ENCODE measurements around the gene GIGYF2.
"Not testable (repeated sequence)": the region's sequence is repeated elsewhere in the genome, so short reads cannot be mapped to it uniquely, and the experiment has no call there.

The GIGYF2 gene

GRCh38 chr2:232896111-232896510 lies 199.0 kb downstream of the GIGYF2 start:
- ATAC-seq (no peak), DNase-seq (no peak)
- H3K9me3 Mint-ChIP-seq: no peaks in the 10 kb centered on the region
- H3K36me3 Mint-ChIP-seq (ENCODE audit: low read depth): no peaks in the 10 kb centered on the region
- no peak overlapping the region for H3K4me3 Mint-ChIP-seq
- peak overlapping the region; percentile 60 for H3K27ac Mint-ChIP-seq
- peaks cover 4% of the 10 kb centered on the region for H3K4me1 Mint-ChIP-seq
- H3K27me3 Mint-ChIP-seq: peaks cover 15% of the 10 kb centered on the region

- peaks cover 10% of the 10 kb centered on the region for H3K27me3 Mint-ChIP-seq
- DNase-seq (no peak), ATAC-seq (no peak)
- no peaks in the 10 kb centered on the region for H3K9me3 Mint-ChIP-seq
- H3K4me3 Mint-ChIP-seq: peak overlapping the region; percentile 9
- H3K4me1 Mint-ChIP-seq: peaks cover 7% of the 10 kb centered on the region
- no peak overlapping the region for H3K27ac Mint-ChIP-seq
- H3K36me3 Mint-ChIP-seq (ENCODE audit: low read depth): no peaks in the 10 kb centered on the region
Measured at GRCh38 chr2:232896720-232897597, 199.8 kb downstream of the GIGYF2 start.

- peak overlapping the region; percentile 9 for H3K4me3 Mint-ChIP-seq
- DNase-seq (peak; percentile 51), ATAC-seq (peak; percentile 82)
- peaks cover 9% of the 10 kb centered on the region for H3K27me3 Mint-ChIP-seq
- peaks cover 10% of the 10 kb centered on the region for H3K4me1 Mint-ChIP-seq
- H3K36me3 Mint-ChIP-seq (ENCODE audit: low read depth): no peaks in the 10 kb centered on the region
- H3K27ac Mint-ChIP-seq: no peak overlapping the region
- H3K9me3 Mint-ChIP-seq: no peaks in the 10 kb centered on the region
Measured at GRCh38 chr2:232897598-232898408, 200.7 kb downstream of the GIGYF2 start.

- no peak overlapping the region for H3K27ac Mint-ChIP-seq
- H3K4me3 Mint-ChIP-seq: no peak overlapping the region
- H3K9me3 Mint-ChIP-seq: no peaks in the 10 kb centered on the region
- H3K27me3 Mint-ChIP-seq: peaks cover 11% of the 10 kb centered on the region
- no peaks in the 10 kb centered on the region for H3K36me3 Mint-ChIP-seq (ENCODE audit: low read depth)
- DNase-seq: no peak
- H3K4me1 Mint-ChIP-seq: peaks cover 10% of the 10 kb centered on the region
- no peak for ATAC-seq
Measured at GRCh38 chr2:232898592-232899543, 201.7 kb downstream of the GIGYF2 start.

GRCh38 chr2:232900811-232901735 lies 203.9 kb downstream of the GIGYF2 start:
- H3K9me3 Mint-ChIP-seq: no peaks in the 10 kb centered on the region
- H3K4me3 Mint-ChIP-seq: no peak overlapping the region
- ATAC-seq: no peak
- H3K4me1 Mint-ChIP-seq: peaks cover 8% of the 10 kb centered on the region
- no peak for DNase-seq
- peaks cover 7% of the 10 kb centered on the region for H3K27me3 Mint-ChIP-seq
- H3K27ac Mint-ChIP-seq: peak overlapping the region; percentile 31
- no peaks in the 10 kb centered on the region for H3K36me3 Mint-ChIP-seq (ENCODE audit: low read depth)

GRCh38 chr2:232901736-232902578 lies 204.8 kb downstream of the GIGYF2 start:
- peaks cover 7% of the 10 kb centered on the region for H3K27me3 Mint-ChIP-seq
- H3K27ac Mint-ChIP-seq: no peak overlapping the region
- DNase-seq (peak; percentile 50), ATAC-seq (peak; percentile 87)
- no peaks in the 10 kb centered on the region for H3K9me3 Mint-ChIP-seq
- H3K4me3 Mint-ChIP-seq: no peak overlapping the region
- H3K4me1 Mint-ChIP-seq: peaks cover 6% of the 10 kb centered on the region
- H3K36me3 Mint-ChIP-seq (ENCODE audit: low read depth): no peaks in the 10 kb centered on the region

GRCh38 chr2:232903989-232904388 lies 206.9 kb downstream of the GIGYF2 start:
- Mint-ChIP-seq H3K27me3 (peaks cover 9% of the 10 kb centered on the region), H3K4me1 (peaks cover 6% of the 10 kb centered on the region), H3K27ac (no peak overlapping the region), H3K36me3 (ENCODE audit: low read depth) (no peaks in the 10 kb centered on the region), H3K9me3 (no peaks in the 10 kb centered on the region), H3K4me3 (no peak overlapping the region)
- ATAC-seq (no peak), DNase-seq (no peak)

- not testable (repeated sequence) for H3K27ac Mint-ChIP-seq; H3K4me3 Mint-ChIP-seq; DNase-seq; ATAC-seq; H3K4me1 Mint-ChIP-seq; H3K36me3 Mint-ChIP-seq (ENCODE audit: low read depth)
- H3K9me3 Mint-ChIP-seq: peaks cover 11% of the 10 kb centered on the region
- H3K27me3 Mint-ChIP-seq: peaks cover 25% of the 10 kb centered on the region
Measured at GRCh38 chr2:232906867-232907717, 210.0 kb downstream of the GIGYF2 start.

GRCh38 chr2:232907718-232908085 lies 210.6 kb downstream of the GIGYF2 start:
- Mint-ChIP-seq H3K27me3 (peaks cover 27% of the 10 kb centered on the region), H3K9me3 (peaks cover 17% of the 10 kb centered on the region)
- not testable (repeated sequence) for H3K4me3 Mint-ChIP-seq; DNase-seq; H3K4me1 Mint-ChIP-seq; ATAC-seq; H3K36me3 Mint-ChIP-seq (ENCODE audit: low read depth); H3K27ac Mint-ChIP-seq

GRCh38 chr2:232908695-232909094 lies 211.6 kb downstream of the GIGYF2 start:
- no peak for ATAC-seq
- Mint-ChIP-seq H3K27me3 (peaks cover 30% of the 10 kb centered on the region), H3K36me3 (ENCODE audit: low read depth) (peaks cover 4% of the 10 kb centered on the region), H3K9me3 (peaks cover 24% of the 10 kb centered on the region), H3K4me3 (no peak overlapping the region), H3K4me1 (no peaks in the 10 kb centered on the region), H3K27ac (no peak overlapping the region)
- no peak for DNase-seq
